ENCODE measurements around the gene FOXP2.

The FOXP2 gene

GRCh38 chr7:114554781-114555537 is 140.3 kb downstream of the FOXP2 start (continued):
- TF ChIP-seq SP7 (tag by site-specific recombination; IDR thresholded peaks at IDR 0.05) (no peak), ZNF362 (tag by site-specific recombination; IDR thresholded peaks at IDR 0.05) (peak; percentile 76; the same call in 1 of the 2 replicates), ZNF610 (tag by site-specific recombination; IDR thresholded peaks at IDR 0.05; ENCODE audit: borderline replicate concordance) (no peak), PRDM6 (tag by site-specific recombination; IDR thresholded peaks at IDR 0.05) (peak; percentile 40; the same call in 1 of the 2 replicates), EGR2 (tag by site-specific recombination; IDR thresholded peaks at IDR 0.05; ENCODE audit: low read depth) (no peak), ZNF184 (tag by site-specific recombination; IDR thresholded peaks at IDR 0.05) (peak; percentile 70; the same call in 1 of the 2 replicates), ZBTB21 (tag by site-specific recombination; IDR thresholded peaks at IDR 0.05) (0 out of 2 replicates have a peak, but pooled peaks have one; percentile 22), ZNF660 (tag by site-specific recombination; IDR thresholded peaks at IDR 0.05) (0 out of 2 replicates have a peak, but pooled peaks have one; percentile 46)

- H3K9me3 ChIP-seq (ENCODE audit: control insufficient read depth, insufficient read depth, low read depth, low read length) = no peaks in the 10 kb centered on the region
- ChIA-PET CTCF (no interaction called here), POLR2A (no interaction called here)
- no peaks in the 10 kb centered on the region for H3K36me3 ChIP-seq (ENCODE audit: control insufficient read depth in 2 of 2, insufficient read depth in 1 of 2, low read length in 2 of 2)
- TF ChIP-seq ZNF48 (tag by site-specific recombination; IDR thresholded peaks at IDR 0.05) = no peak
- no peak for TF ChIP-seq AEBP2 (tag by site-specific recombination; IDR thresholded peaks at IDR 0.05; ENCODE audit: borderline replicate concordance)
- no peak for TF ChIP-seq KLF7 (tag by site-specific recombination; IDR thresholded peaks at IDR 0.05; ENCODE audit: borderline replicate concordance)
- no peak for TF ChIP-seq ZNF10 (tag by site-specific recombination; IDR thresholded peaks at IDR 0.05)
- TF ChIP-seq ZNF2 (tag by site-specific recombination; IDR thresholded peaks at IDR 0.05) = no peak
- no peak for TF ChIP-seq ZNF223 (tag by site-specific recombination; IDR thresholded peaks at IDR 0.05)
- no peak for TF ChIP-seq ZNF169 (tag by site-specific recombination; IDR thresholded peaks at IDR 0.05)
- TF ChIP-seq PRDM1 (tag by site-specific recombination; IDR thresholded peaks at IDR 0.05) = no peak
- TF ChIP-seq ZNF624 (tag by site-specific recombination; IDR thresholded peaks at IDR 0.05) = no peak
- no peak for TF ChIP-seq ZNF416 (tag by site-specific recombination; IDR thresholded peaks at IDR 0.05)
- no peak for TF ChIP-seq ZNF488 (tag by site-specific recombination; IDR thresholded peaks at IDR 0.05)
- no peak for TF ChIP-seq KLF8 (tag by site-specific recombination; IDR thresholded peaks at IDR 0.05)
- no peak for TF ChIP-seq ZNF239 (tag by site-specific recombination; IDR thresholded peaks at IDR 0.05)
- no peak for TF ChIP-seq SP7 (tag by site-specific recombination; IDR thresholded peaks at IDR 0.05)
- TF ChIP-seq ZNF280C (tag by site-specific recombination; IDR thresholded peaks at IDR 0.05) = no peak
- no peak for TF ChIP-seq ZBTB6 (tag by site-specific recombination; IDR thresholded peaks at IDR 0.05)
- no peak for TF ChIP-seq ZNF548 (tag by site-specific recombination; IDR thresholded peaks at IDR 0.05)
- no peaks in the 10 kb centered on the region for H3K4me1 ChIP-seq (ENCODE audit: control insufficient read depth, insufficient read depth, low read length)
- H3K4me3 ChIP-seq (ENCODE audit: low read depth, low read length) = no peak overlapping the region
- H3K27ac ChIP-seq (ENCODE audit: extremely low read depth, low read depth, low read length) = no peak overlapping the region
These were observed 152.8 kb downstream of the FOXP2 start for GRCh38 chr7:114567416-114567815.

All from HEK293 (cell line).